Colonic mucosa (tissue), 4 donors: ENCODE measurements around the gene NBR1. TPM values are rescaled to one million over a fixed set of nuclear protein-coding genes. Genes with fewer than 3 reads are reported as not detected.
A peak's percentile ranks its signal among the peaks of the same experiment; 100 is the strongest.
"Not testable (repeated sequence)": the region's sequence is repeated elsewhere in the genome, so short reads cannot be mapped to it uniquely, and the experiment has no call there.

Source experiments
- DNase-seq: peaks from one replicate; pipeline ENCODE4 v3.0.0-alpha.2; 2020
- H3K27ac ChIP-seq: fragments of 200-600 bp; one replicate; pipeline ENCODE4 v1.8.0; 2021
- H3K27me3 ChIP-seq: fragments of 200-600 bp; one replicate; pipeline ENCODE4 v1.8.0; 2021
- H3K36me3 ChIP-seq: fragments of 200-600 bp; one replicate; pipeline ENCODE4 v1.8.0; 2021
- H3K4me1 ChIP-seq: fragments of 200-600 bp; one replicate; pipeline ENCODE4 v1.8.0; 2021; ENCODE audit warnings: mild to moderate bottlenecking
- H3K4me3 ChIP-seq: fragments of 200-600 bp; one replicate; pipeline ENCODE4 v1.8.0; 2021
- H3K9ac ChIP-seq, 2 donors: one replicate each; pipeline ENCODE4 v1.7.0; 2013; ENCODE audit warnings: control low read depth in 2 of 2, low read depth in 2 of 2, low read length in 2 of 2
- H3K9me3 ChIP-seq: fragments of 200-600 bp; one replicate; pipeline ENCODE4 v1.8.0; 2021
- CTCF ChIP-seq: fragments of 200-600 bp; IDR thresholded peaks from one replicate; pipeline ENCODE4 v1.8.0; 2022; ENCODE audit warnings: antibody characterized with exemption, mild to moderate bottlenecking
- intact Hi-C: fragments of 100-400 bp; cut with DNase I; formaldehyde crosslinking; loops from one replicate; pipeline ENCODE4 v1.14.1; 2022
- total RNA-seq, 2 donors: library from RNA; stranded (reverse); fragmentation: NEBNext Ultra II Directional in 1 of 2; extraction: Animal tissue kit (Norgen Biotek cat#: 25700) in 1 of 2; gene quantifications; one replicate each; pipeline ENCODE4 v1.2.1, GENCODE V29; 2021
- donor health status: healthy.
- donor health status: DM: no; HTN: no; CAD: no.
- donor health status: DM: no; HTN: no; CAD: no.

NBR1 gene
- total RNA-seq, 2 donors from 2014 or later = 92.8 to 159 TPM

DNA sequence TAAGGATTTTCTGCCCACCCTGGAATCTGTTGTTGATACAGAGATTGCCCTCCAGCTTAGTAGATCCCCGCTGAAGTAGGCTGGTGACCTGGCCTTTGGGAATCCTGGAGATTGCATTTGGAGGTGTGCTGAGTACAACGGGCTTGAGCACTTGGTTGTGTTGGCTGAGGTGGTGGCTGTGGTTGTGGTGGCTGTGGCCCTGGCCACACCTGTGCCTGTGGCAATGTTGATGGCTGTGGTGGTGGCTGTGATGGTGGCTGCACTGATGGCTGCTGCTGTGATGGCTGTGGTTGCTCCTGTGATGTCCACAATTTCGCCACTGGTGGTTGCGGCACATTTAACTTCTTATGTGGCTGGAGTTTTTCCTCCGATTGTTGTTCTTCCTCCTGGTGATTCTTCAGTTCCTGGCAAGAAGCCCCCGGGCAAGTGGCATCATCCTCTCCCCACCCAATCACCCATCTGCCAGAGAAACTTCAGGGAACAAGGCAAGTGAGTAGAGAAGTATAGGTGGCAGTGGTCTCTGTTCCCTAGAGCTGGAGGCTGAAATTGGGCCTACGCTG lies 53.2 kb downstream of the NBR1 start:
- H3K36me3 ChIP-seq = no peaks in the 10 kb centered on the region
- intact Hi-C loops = no loop called here
- TF ChIP-seq CTCF = no peak
- no peaks in the 10 kb centered on the region for H3K9me3 ChIP-seq
- H3K27ac ChIP-seq = no peak overlapping the region
- peak; percentile 3 for DNase-seq
- no peaks in the 10 kb centered on the region for H3K27me3 ChIP-seq
- no peak overlapping the region for H3K9ac ChIP-seq
- H3K4me3 ChIP-seq = no peak overlapping the region
- no peaks in the 10 kb centered on the region for H3K4me1 ChIP-seq

GRCh38 chr17:43226393-43226792 lies 55.4 kb downstream of the NBR1 start:
- intact Hi-C loops = no loop called here
- peak; percentile 1 for DNase-seq
- Histone ChIP-seq H3K27ac (no peak overlapping the region), H3K4me1 (no peaks in the 10 kb centered on the region), H3K9me3 (no peaks in the 10 kb centered on the region), H3K4me3 (no peak overlapping the region), H3K27me3 (no peaks in the 10 kb centered on the region), H3K9ac (no peak overlapping the region), H3K36me3 (no peaks in the 10 kb centered on the region)
- TF ChIP-seq CTCF = no peak

- H3K4me3 ChIP-seq, H3K9ac ChIP-seq, DNase-seq, H3K4me1 ChIP-seq, intact Hi-C loops, H3K27me3 ChIP-seq, H3K9me3 ChIP-seq, H3K36me3 ChIP-seq, H3K27ac ChIP-seq: not testable (repeated sequence)
Measured at GRCh38 chr17:43228020-43228782, 57.2 kb downstream of the NBR1 start, which contains the start of gene CCDC200. CCDC200 (minus strand) TSS chr17:43228623; CDS start chr17:43228554, 69 bp downstream.

DNA sequence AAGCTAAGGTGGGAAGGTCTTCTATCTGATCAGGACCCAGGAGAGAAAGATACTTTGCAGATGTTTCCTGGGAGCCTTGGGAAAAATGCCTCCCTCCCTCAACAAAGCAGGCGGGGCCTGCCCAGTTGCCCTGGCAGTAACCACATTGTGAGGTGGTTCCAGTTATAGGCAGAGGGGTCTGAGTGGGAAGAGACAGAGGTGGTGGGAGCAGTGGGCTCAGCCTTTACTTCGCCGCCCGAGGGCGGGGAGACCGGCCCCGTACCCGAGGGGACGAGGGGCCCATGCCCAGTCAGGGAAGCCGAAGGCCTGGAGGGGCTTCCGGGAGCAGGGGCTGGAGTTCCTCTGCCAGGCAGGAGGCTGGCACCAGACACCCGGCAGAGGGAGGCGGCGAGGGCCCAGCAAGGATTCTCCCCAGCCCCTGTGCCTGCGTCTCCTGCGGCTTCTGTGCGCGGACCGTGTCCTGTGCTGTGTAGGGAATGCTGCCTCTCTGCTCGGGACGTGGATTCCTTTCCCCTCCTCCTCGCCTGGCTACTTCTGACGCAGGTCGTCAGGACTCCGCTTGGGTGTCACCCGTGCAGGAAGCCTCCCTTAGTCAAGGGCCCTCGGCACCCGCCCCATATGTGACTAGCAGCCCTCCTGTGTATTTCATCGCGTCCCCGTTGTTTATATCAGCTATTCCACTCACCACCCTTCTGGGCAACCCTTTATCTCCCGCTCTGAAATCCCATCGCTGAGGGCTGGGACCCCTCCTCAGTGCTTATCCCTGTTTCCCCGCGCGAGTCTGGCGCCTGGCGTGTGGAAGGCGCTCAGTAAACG lies 60.4 kb downstream of the NBR1 start:
- not testable (repeated sequence) for H3K27ac ChIP-seq

DNA sequence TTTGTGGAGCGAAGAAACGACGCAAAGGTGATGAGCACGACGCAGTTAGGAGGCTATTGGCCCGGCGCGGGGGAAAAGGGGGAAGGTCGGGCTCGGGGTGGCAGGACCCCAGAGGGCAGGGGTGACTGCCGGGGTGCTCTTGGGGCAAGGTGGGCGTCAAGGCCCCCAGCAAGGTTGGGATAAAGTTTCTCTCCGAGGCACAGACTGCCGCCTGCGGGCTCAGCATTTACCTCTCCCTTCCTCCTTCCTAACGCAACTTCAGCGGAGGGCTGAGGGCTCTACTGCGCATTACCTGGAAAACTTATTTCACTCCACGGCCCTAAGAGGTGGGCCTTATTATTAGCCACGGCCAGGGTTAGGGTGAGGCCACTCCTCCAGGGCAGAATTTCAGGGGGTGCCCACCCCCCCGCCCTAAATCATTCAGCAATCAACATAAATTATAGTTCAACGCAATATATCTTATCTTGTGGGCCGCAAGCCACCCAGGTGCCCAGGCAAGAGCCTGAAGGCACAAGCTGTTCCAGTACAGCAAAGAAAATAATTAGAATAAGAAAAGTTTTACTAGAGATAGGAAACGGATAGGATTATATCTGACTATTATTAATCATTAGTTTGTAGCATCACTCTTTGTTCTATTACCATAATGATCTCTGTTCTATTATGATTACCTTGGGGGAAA lies 61.1 kb downstream of the NBR1 start:
- H3K9me3 ChIP-seq, H3K27me3 ChIP-seq, H3K4me3 ChIP-seq, H3K4me1 ChIP-seq, H3K27ac ChIP-seq, H3K36me3 ChIP-seq, intact Hi-C loops: not testable (repeated sequence)
- DNase-seq = peak; percentile 85
- H3K9ac ChIP-seq = peak overlapping the region in 1 of 2 donors; percentile 83

More for the DNA sequence above, 60.4 kb downstream of the NBR1 start:
- intact Hi-C loops, H3K9me3 ChIP-seq, H3K4me1 ChIP-seq, H3K27me3 ChIP-seq, H3K4me3 ChIP-seq, H3K36me3 ChIP-seq: not testable (repeated sequence)
- H3K9ac ChIP-seq = peak overlapping the region in 1 of 2 donors; percentile 83
- DNase-seq = peak; percentile 23

DNA sequence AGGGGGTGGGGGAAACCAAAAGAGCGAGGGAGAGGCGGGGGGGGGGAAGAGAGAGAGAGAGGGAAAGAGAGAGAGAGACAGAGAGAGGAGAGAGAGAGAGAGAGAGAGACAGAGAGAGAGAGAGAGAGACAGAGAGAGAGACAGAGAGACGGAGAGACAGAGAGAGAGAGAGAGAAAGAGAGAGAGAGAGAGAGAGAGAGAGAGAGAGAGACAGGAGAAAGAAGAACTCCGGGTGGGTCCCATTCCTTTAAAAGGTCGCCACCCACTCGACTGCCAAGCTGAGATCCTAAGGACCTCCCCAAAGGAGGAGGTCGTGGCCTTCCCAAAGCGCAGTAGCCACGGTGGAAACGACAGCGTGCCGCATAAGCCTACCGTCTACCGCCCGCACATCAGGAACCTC lies 62.2 kb downstream of the NBR1 start:
- H3K9me3 ChIP-seq, H3K4me3 ChIP-seq, H3K27me3 ChIP-seq, H3K36me3 ChIP-seq, intact Hi-C loops, DNase-seq, H3K9ac ChIP-seq, H3K4me1 ChIP-seq, H3K27ac ChIP-seq: not testable (repeated sequence)

GRCh38 chr17:43233877-43234276 lies 62.9 kb downstream of the NBR1 start, which contains the start of gene RNU2-1:
RNU2-1 (minus strand) TSS chr17:43233977.
- DNase-seq, H3K27me3 ChIP-seq, intact Hi-C loops, H3K36me3 ChIP-seq, H3K4me3 ChIP-seq, H3K27ac ChIP-seq, H3K9me3 ChIP-seq, H3K9ac ChIP-seq, H3K4me1 ChIP-seq: not testable (repeated sequence)

- H3K36me3 ChIP-seq, intact Hi-C loops: not testable (repeated sequence)
Measured at GRCh38 chr17:43239597-43239996, 68.6 kb downstream of the NBR1 start.

DNA sequence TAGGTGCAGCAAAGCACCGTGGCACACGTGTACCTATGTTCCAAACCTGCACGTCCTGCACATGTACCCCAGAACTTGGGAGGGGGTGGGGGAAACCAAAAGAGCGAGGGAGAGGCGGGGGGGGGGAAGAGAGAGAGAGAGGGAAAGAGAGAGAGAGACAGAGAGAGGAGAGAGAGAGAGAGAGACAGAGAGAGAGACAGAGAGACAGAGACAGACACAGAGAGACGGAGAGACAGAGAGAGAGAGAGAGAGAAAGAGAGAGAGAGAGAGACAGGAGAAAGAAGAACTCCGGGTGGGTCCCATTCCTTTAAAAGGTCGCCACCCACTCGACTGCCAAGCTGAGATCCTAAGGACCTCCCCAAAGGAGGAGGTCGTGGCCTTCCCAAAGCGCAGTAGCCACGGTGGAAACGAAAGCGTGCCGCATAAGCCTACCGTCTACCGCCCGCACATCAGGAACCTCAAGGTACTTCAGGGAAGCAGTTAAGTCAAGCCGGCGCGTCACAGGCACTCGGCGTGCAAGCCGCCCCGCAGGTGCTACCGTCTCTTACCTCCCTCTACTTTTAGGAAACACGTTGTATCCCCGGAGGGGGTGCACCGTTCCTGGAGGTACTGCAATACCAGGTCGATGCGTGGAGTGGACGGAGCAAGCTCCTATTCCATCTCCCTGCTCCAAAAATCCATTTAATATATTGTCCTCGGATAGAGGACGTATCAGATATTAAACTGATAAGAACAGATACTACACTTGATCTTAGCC lies 69.8 kb downstream of the NBR1 start:
- DNase-seq, H3K9ac ChIP-seq, H3K27ac ChIP-seq, H3K4me1 ChIP-seq, H3K36me3 ChIP-seq, intact Hi-C loops, H3K4me3 ChIP-seq, H3K9me3 ChIP-seq, H3K27me3 ChIP-seq: not testable (repeated sequence)

More at GRCh38 chr17:43239597-43239996, 68.6 kb downstream of the NBR1 start:
- not testable (repeated sequence) for H3K9ac ChIP-seq, H3K9me3 ChIP-seq, H3K4me3 ChIP-seq, H3K27ac ChIP-seq, DNase-seq, H3K4me1 ChIP-seq, H3K27me3 ChIP-seq

- not testable (repeated sequence) for H3K9ac ChIP-seq, H3K4me3 ChIP-seq, H3K36me3 ChIP-seq
Measured at GRCh38 chr17:43246456-43246855, 75.4 kb downstream of the NBR1 start.

More at GRCh38 chr17:43246456-43246855, 75.4 kb downstream of the NBR1 start:
- H3K27ac ChIP-seq, H3K27me3 ChIP-seq, intact Hi-C loops, DNase-seq, H3K9me3 ChIP-seq, H3K4me1 ChIP-seq: not testable (repeated sequence)
